Right atrium auricular region (tissue), 2 donors: ENCODE measurements around the gene KLC4. TPM values are rescaled to one million over a fixed set of nuclear protein-coding genes. Genes with fewer than 3 reads are reported as not detected.
"Not testable (repeated sequence)": the region's sequence is repeated elsewhere in the genome, so short reads cannot be mapped to it uniquely, and the experiment has no call there.

ENCODE experiments used
- DNase-seq: peaks from one replicate; pipeline ENCODE4 v3.0.0-alpha.2; 2019; ENCODE audit warnings: low spot score
- H3K27ac ChIP-seq, 2 donors: fragments of 200-600 bp; sonication (generic); 1 replicate in 1 of 2; 2 replicates in 1 of 2; pipeline ENCODE4 v1.5.1; 2016 to 2019
- H3K27me3 ChIP-seq, 2 donors: fragments of 200-600 bp; sonication (generic); one replicate each; pipeline versions ENCODE4 v1.5.1 to v1.6.0; 2017 to 2019
- H3K36me3 ChIP-seq: fragments of 200-600 bp; sonication (generic); one replicate; pipeline ENCODE4 v1.5.1; 2016
- H3K4me1 ChIP-seq, 2 donors: fragments of 200-600 bp; sonication (generic); one replicate each; pipeline versions ENCODE4 v1.5.1 to v1.6.0; 2017 to 2019
- H3K4me3 ChIP-seq, 2 donors: fragments of 200-600 bp; sonication (generic); 1 replicate in 1 of 2; 2 replicates in 1 of 2; pipeline ENCODE4 v1.5.1; 2017 to 2019; ENCODE audit warnings: mild to moderate bottlenecking in 1 of 2, moderate library complexity in 1 of 2
- H3K9me3 ChIP-seq, 2 donors: fragments of 200-600 bp; sonication (generic); one replicate each; pipeline ENCODE4 v1.5.1; 2019
- CTCF ChIP-seq, 2 donors: fragments of 200-600 bp; sonication (generic); IDR thresholded peaks; one replicate each; pipeline ENCODE4 v1.5.1; 2019; ENCODE audit warnings: antibody characterized with exemption in 2 of 2
- total RNA-seq, 2 donors: library from RNA; depleted of rRNA; stranded (reverse); fragments of >200 nt; gene quantifications; one replicate each; pipeline ENCODE4 v1.1.0, GENCODE V29; 2016

Gene KLC4
- total RNA-seq, 2 donors from 2014 or later, result 22.5 to 46.5 TPM

GRCh38 chr6:43115365-43115764 is 55.9 kb downstream of the KLC4 start:
- H3K9me3 ChIP-seq, result no peaks in the 10 kb centered on the region
- H3K36me3 ChIP-seq, result no peaks in the 10 kb centered on the region
- H3K4me3 ChIP-seq, result no peak overlapping the region
- no peak overlapping the region for H3K27ac ChIP-seq
- H3K27me3 ChIP-seq, result no peaks in the 10 kb centered on the region
- no peak for DNase-seq
- TF ChIP-seq CTCF (IDR thresholded peaks at IDR 0.05), result no peak
- no peaks in the 10 kb centered on the region for H3K4me1 ChIP-seq

GRCh38 chr6:43117466-43117865 is 58.0 kb downstream of the KLC4 start:
- DNase-seq, H3K4me3 ChIP-seq, H3K36me3 ChIP-seq, H3K9me3 ChIP-seq, H3K27ac ChIP-seq, H3K27me3 ChIP-seq: not testable (repeated sequence)
- H3K4me1 ChIP-seq, result peaks cover 0 to 10% of the 10 kb centered on the region in 2 donors

- H3K27ac ChIP-seq, result no peak overlapping the region
- TF ChIP-seq CTCF (IDR thresholded peaks at IDR 0.05), result no peak
- no peaks in the 10 kb centered on the region for H3K9me3 ChIP-seq
- H3K4me1 ChIP-seq, result peaks cover 0 to 17% of the 10 kb centered on the region in 2 donors
- DNase-seq, result no peak
- no peak overlapping the region for H3K4me3 ChIP-seq
- no peaks in the 10 kb centered on the region for H3K27me3 ChIP-seq
- H3K36me3 ChIP-seq, result no peaks in the 10 kb centered on the region
Observed at GRCh38 chr6:43119482-43119881, 60.1 kb downstream of the KLC4 start.

- H3K9me3 ChIP-seq, result no peaks in the 10 kb centered on the region
- H3K27ac ChIP-seq, result peak overlapping the region in 1 of 2 donors; percentile 69
- no peaks in the 10 kb centered on the region for H3K36me3 ChIP-seq
- TF ChIP-seq CTCF (IDR thresholded peaks at IDR 0.05), result no peak
- H3K4me1 ChIP-seq, result peaks cover 0 to 17% of the 10 kb centered on the region in 2 donors
- no peaks in the 10 kb centered on the region for H3K27me3 ChIP-seq
- DNase-seq, result no peak
- no peak overlapping the region for H3K4me3 ChIP-seq
Observed at GRCh38 chr6:43120101-43120763, 60.8 kb downstream of the KLC4 start.

- Histone ChIP-seq H3K4me3 (no peak overlapping the region), H3K36me3 (no peaks in the 10 kb centered on the region), H3K27me3 (no peaks in the 10 kb centered on the region), H3K4me1 (peaks cover 0 to 17% of the 10 kb centered on the region in 2 donors), H3K9me3 (no peaks in the 10 kb centered on the region), H3K27ac (peak overlapping the region; percentile 51 to 69)
- peak; percentile 92 for DNase-seq
- TF ChIP-seq CTCF (IDR thresholded peaks at IDR 0.05), result no peak
Observed at GRCh38 chr6:43120944-43121913, 61.8 kb downstream of the KLC4 start.

- Histone ChIP-seq H3K36me3 (no peaks in the 10 kb centered on the region), H3K4me3 (no peak overlapping the region), H3K27ac (no peak overlapping the region), H3K27me3 (no peaks in the 10 kb centered on the region), H3K4me1 (peaks cover 0 to 17% of the 10 kb centered on the region in 2 donors), H3K9me3 (no peaks in the 10 kb centered on the region)
- no peak for TF ChIP-seq CTCF (IDR thresholded peaks at IDR 0.05)
- no peak for DNase-seq
Observed at GRCh38 chr6:43122146-43122545, 62.7 kb downstream of the KLC4 start.
